Stimulated activated CD8-positive, alpha-beta memory T cell treated with anti-CD3 and anti-CD28 coated beads, Interleukin-4, amount 100 ng/mL, for 4 hours (primary cell): ENCODE measurements around the gene SLC8A2.

Source experiments
- DNase-seq, 2 donors: peaks; one replicate each; pipeline ENCODE4 v3.0.0-alpha.2; 2020; ENCODE audit warnings: low read depth in 2 of 2, low spot score in 1 of 2

Gene SLC8A2

GRCh38 chr19:47432091-47432490 lies 39.6 kb downstream of the SLC8A2 start:
- no peak for DNase-seq

- no peak for DNase-seq
These were observed 41.5 kb downstream of the SLC8A2 start for GRCh38 chr19:47430041-47430802.

- DNase-seq, result no peak
These were observed 42.4 kb downstream of the SLC8A2 start for GRCh38 chr19:47429140-47429793.

GRCh38 chr19:47428177-47428894 lies 43.4 kb downstream of the SLC8A2 start:
- DNase-seq, result peak; percentile 56 to 61

GRCh38 chr19:47427241-47428176 lies 44.2 kb downstream of the SLC8A2 start:
- DNase-seq, result peak; percentile 15 to 47

- DNase-seq, result no peak
These were observed 48.4 kb downstream of the SLC8A2 start for GRCh38 chr19:47423203-47423882.

GRCh38 chr19:47422417-47423163 lies 49.1 kb downstream of the SLC8A2 start:
- DNase-seq, result no peak

- DNase-seq, result no peak
These were observed 49.8 kb downstream of the SLC8A2 start for GRCh38 chr19:47421844-47422395.

GRCh38 chr19:47421244-47421786 lies 50.4 kb downstream of the SLC8A2 start:
- no peak for DNase-seq

GRCh38 chr19:47419789-47420188 lies 51.9 kb downstream of the SLC8A2 start:
- no peak for DNase-seq

- no peak for DNase-seq
These were observed 52.5 kb downstream of the SLC8A2 start, which contains the start of gene MEIS3 for GRCh38 chr19:47419030-47419783. Gene MEIS3, minus strand, starts transcription at chr19:47419527. Its CDS starts 446 bp downstream, at chr19:47419081.

GRCh38 chr19:47418692-47419029 lies 53.0 kb downstream of the SLC8A2 start:
- DNase-seq, result no peak

- no peak for DNase-seq
These were observed 53.7 kb downstream of the SLC8A2 start for GRCh38 chr19:47417746-47418691.

- DNase-seq, result no peak
These were observed 54.5 kb downstream of the SLC8A2 start for GRCh38 chr19:47417107-47417745.

GRCh38 chr19:47416643-47416985 lies 55.1 kb downstream of the SLC8A2 start:
- DNase-seq, result no peak

GRCh38 chr19:47415953-47416642 lies 55.6 kb downstream of the SLC8A2 start:
- no peak for DNase-seq
